Ascending aorta (tissue), 2 donors: ENCODE results near the gene PATJ. TPM values are rescaled to one million over a fixed set of nuclear protein-coding genes. Genes with fewer than 3 reads are reported as not detected.

Experiments
- DNase-seq, 2 donors: peaks; one replicate each; pipeline ENCODE4 v3.0.0-alpha.2; 2019; ENCODE audit warnings: low spot score in 2 of 2
- H3K27ac ChIP-seq, 2 donors: fragments of 200-600 bp; sonication (generic); one replicate each; pipeline ENCODE4 v1.5.1; 2016 to 2017; ENCODE audit warnings: mild to moderate bottlenecking in 1 of 2
- H3K27me3 ChIP-seq: fragments of 200-600 bp; sonication (generic); one replicate; pipeline ENCODE4 v1.5.1; 2017
- H3K36me3 ChIP-seq, 2 donors: fragments of 200-600 bp; sonication (generic); one replicate each; pipeline ENCODE4 v1.5.1; 2016
- H3K4me1 ChIP-seq, 2 donors: fragments of 200-600 bp; sonication (generic); one replicate each; pipeline ENCODE4 v1.5.1; 2016 to 2017; ENCODE audit warnings: mild to moderate bottlenecking in 1 of 2
- H3K4me3 ChIP-seq, 2 donors: fragments of 200-600 bp; sonication (generic); one replicate each; pipeline ENCODE4 v1.5.1; 2016 to 2017; ENCODE audit warnings: mild to moderate bottlenecking in 1 of 2
- H3K9me3 ChIP-seq, 2 donors: fragments of 200-600 bp; sonication (generic); one replicate each; pipeline ENCODE4 v1.5.1; 2016
- intact Hi-C: fragments of 100-400 bp; cut with DNase I; formaldehyde crosslinking; loops from one replicate; pipeline ENCODE4 v1.15.1; 2023
- total RNA-seq: library from RNA; depleted of rRNA; stranded (reverse); fragments of >200 nt; gene quantifications from one replicate; pipeline ENCODE4 v1.1.0, GENCODE V29; 2016
- TF ChIP-seq, protein P1 (sequence below), 3 experiments: fragments of 200-600 bp in 2 of 3; fragments of 450-650 bp in 1 of 3; sonication (generic) in 2 of 3; IDR thresholded peaks; one replicate each; pipeline ENCODE4 v1.5.1; 2016 to 2019; ENCODE audit warnings: antibody characterized with exemption in 3 of 3, mild to moderate bottlenecking in 1 of 3, moderate library complexity in 1 of 3

PATJ gene
- total RNA-seq, 1 donor from 2014 or later, result 26.7 TPM

DNA sequence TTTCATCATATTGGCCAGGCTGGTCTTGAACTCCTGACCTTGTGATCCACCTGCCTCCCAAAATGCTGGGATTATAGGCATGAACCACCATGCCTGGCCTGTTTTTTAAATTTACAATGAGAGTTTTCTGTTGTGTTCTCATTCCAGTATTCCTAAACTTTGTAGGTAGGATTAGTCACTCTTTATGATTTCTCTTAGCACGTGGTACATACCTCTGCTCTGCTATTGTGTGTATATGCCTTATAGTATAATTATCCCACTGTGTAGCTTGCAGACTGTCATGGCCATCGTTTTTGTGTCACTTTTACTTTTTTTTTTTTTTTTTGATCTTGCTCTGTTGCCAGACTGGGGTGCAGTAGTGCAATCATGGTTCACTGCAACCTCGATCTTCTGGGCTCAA, 14.5 kb downstream of the PATJ start:
- DNase-seq, result no peak
- intact Hi-C loops, result no loop called here
- Histone ChIP-seq H3K27me3 (no peaks in the 10 kb centered on the region), H3K4me1 (no peaks in the 10 kb centered on the region), H3K9me3 (no peaks in the 10 kb centered on the region), H3K36me3 (peaks cover 0 to 5% of the 10 kb centered on the region in 2 donors), H3K27ac (no peak overlapping the region), H3K4me3 (no peak overlapping the region)
- TF ChIP-seq, protein P1, sequence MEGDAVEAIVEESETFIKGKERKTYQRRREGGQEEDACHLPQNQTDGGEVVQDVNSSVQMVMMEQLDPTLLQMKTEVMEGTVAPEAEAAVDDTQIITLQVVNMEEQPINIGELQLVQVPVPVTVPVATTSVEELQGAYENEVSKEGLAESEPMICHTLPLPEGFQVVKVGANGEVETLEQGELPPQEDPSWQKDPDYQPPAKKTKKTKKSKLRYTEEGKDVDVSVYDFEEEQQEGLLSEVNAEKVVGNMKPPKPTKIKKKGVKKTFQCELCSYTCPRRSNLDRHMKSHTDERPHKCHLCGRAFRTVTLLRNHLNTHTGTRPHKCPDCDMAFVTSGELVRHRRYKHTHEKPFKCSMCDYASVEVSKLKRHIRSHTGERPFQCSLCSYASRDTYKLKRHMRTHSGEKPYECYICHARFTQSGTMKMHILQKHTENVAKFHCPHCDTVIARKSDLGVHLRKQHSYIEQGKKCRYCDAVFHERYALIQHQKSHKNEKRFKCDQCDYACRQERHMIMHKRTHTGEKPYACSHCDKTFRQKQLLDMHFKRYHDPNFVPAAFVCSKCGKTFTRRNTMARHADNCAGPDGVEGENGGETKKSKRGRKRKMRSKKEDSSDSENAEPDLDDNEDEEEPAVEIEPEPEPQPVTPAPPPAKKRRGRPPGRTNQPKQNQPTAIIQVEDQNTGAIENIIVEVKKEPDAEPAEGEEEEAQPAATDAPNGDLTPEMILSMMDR (IDR thresholded peaks at IDR 0.05), result no peak

DNA sequence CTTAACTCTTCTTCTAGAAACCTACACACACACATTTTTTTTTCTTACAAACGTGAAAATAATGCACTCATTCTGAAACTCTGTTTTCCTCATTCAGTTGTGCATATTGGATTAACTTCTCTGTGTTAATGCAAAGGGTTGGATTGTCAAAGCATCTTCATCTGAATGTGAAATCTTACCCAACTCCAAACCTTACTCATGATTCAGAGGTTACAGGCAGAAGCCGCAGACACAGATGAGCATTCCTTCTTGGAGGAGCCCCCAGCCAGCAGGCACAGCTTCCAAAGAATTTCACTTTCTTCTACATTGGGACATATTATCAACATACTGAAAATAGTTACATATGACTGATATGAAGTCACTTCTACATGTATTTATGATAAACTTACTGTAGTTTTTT, 15.7 kb downstream of the PATJ start:
- peaks cover 0 to 5% of the 10 kb centered on the region in 2 donors for H3K36me3 ChIP-seq
- H3K27me3 ChIP-seq, result no peaks in the 10 kb centered on the region
- H3K27ac ChIP-seq, result peak overlapping the region in 1 of 2 donors; percentile 15
- no peak overlapping the region for H3K4me3 ChIP-seq
- no peaks in the 10 kb centered on the region for H3K4me1 ChIP-seq
- intact Hi-C loops, result no loop called here
- no peaks in the 10 kb centered on the region for H3K9me3 ChIP-seq
- TF ChIP-seq, protein P1 (IDR thresholded peaks at IDR 0.05), result no peak
- no peak for DNase-seq

DNA sequence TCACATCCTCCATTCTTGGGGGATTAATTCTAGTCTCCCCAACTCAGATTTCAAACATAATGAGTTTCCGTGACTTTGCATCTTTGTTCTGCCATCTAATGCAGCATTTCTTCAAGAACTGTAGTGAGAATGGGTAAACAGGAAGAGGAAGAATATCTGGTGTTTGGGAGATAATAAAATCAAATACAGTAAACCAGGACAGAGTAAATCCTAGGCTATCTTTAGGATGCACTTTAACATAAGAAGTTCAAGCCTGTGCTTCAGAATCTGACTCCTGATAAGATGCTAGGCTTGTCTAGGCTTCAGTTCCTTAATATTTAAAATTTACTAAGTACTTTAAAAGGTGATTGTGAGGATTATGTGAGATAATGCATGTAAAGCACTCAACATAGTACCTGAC, 27.9 kb downstream of the PATJ start:
- H3K9me3 ChIP-seq, result no peaks in the 10 kb centered on the region
- TF ChIP-seq, protein P1 (IDR thresholded peaks at IDR 0.05), result no peak
- no peaks in the 10 kb centered on the region for H3K4me1 ChIP-seq
- intact Hi-C loops, result no loop called here
- no peak for DNase-seq
- no peaks in the 10 kb centered on the region for H3K27me3 ChIP-seq
- peaks cover 3 to 29% of the 10 kb centered on the region in 2 donors for H3K36me3 ChIP-seq
- no peak overlapping the region for H3K4me3 ChIP-seq
- no peak overlapping the region for H3K27ac ChIP-seq

DNA sequence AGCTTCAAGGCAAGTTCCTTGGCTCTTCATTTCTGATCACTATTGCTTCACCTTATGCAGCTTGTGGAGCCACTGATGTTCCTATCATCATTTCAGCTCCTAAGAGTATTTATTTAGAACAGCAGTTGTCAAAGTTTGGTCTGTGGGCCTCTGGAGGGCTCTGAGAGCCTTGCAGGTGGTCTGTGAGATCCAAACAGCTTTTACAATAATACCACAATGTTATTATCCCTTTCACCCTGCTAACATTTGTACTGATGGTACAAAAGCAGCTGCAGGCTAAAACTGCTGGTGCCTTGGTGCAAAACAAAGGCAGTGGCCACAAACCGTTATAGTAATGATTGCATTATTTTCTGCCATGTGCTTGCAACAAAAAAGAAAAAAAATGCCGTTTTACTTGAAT, 33.8 kb downstream of the PATJ start:
- no peaks in the 10 kb centered on the region for H3K27me3 ChIP-seq
- peaks cover 0 to 8% of the 10 kb centered on the region in 2 donors for H3K36me3 ChIP-seq
- no peaks in the 10 kb centered on the region for H3K4me1 ChIP-seq
- TF ChIP-seq, protein P1 (IDR thresholded peaks at IDR 0.05), result no peak
- no peak for DNase-seq
- H3K4me3 ChIP-seq, result no peak overlapping the region
- no peaks in the 10 kb centered on the region for H3K9me3 ChIP-seq
- intact Hi-C loops, result no loop called here
- H3K27ac ChIP-seq, result no peak overlapping the region

DNA sequence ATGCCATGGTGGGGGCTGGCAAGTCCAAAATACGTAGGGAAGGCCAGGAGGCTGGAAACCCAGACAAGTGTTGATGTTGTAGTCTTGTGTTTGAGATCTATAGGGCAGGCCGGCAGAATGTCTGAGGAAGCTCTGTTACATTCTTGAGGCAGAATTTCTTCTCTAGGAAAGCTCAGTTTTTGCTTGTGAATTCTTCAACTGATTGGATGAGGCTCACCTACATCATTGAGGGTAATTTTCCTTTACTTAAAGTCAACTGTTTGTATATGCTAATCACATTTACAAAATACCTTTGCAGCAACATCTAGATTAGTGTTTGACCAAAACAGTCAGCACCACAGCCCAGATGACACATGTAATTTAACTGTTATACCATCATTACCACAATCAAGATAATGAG, 37.0 kb downstream of the PATJ start:
- H3K36me3 ChIP-seq, result no peaks in the 10 kb centered on the region
- TF ChIP-seq, protein P1 (IDR thresholded peaks at IDR 0.05), result no peak
- H3K9me3 ChIP-seq, result no peaks in the 10 kb centered on the region
- no peak overlapping the region for H3K27ac ChIP-seq
- intact Hi-C loops, result no loop called here
- H3K27me3 ChIP-seq, result no peaks in the 10 kb centered on the region
- H3K4me3 ChIP-seq, result no peak overlapping the region
- no peak for DNase-seq
- H3K4me1 ChIP-seq, result no peaks in the 10 kb centered on the region

DNA sequence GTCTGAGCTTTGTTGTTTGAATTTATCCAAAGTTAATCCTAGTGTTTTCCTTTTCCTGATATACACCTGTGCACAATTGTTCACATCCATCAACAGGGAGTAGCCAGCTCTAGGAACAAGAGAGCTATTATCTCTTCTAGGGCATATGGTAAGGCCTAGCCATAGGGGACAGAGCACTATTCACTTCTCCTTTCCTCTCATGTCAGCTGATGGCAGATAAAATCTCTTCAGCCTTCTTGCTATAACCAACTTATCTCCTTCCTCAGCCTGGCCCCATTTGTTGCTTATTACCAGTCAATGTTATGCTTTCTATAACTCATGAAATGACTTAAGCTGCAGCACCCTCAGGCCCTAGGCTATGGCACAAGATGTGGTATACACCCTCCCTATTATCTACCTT, 38.9 kb downstream of the PATJ start:
- intact Hi-C loops, result no loop called here
- TF ChIP-seq, protein P1 (IDR thresholded peaks at IDR 0.05), result no peak
- no peaks in the 10 kb centered on the region for H3K9me3 ChIP-seq
- H3K36me3 ChIP-seq, result no peaks in the 10 kb centered on the region
- H3K4me1 ChIP-seq, result no peaks in the 10 kb centered on the region
- no peaks in the 10 kb centered on the region for H3K27me3 ChIP-seq
- no peak overlapping the region for H3K27ac ChIP-seq
- no peak for DNase-seq
- no peak overlapping the region for H3K4me3 ChIP-seq
